Lower leg skin (tissue), 4 donors: ENCODE data around the gene SRD5A3. TPM values are rescaled to one million over a fixed set of nuclear protein-coding genes. Genes with fewer than 3 reads are reported as not detected.
"Not testable (repeated sequence)": the region's sequence is repeated elsewhere in the genome, so short reads cannot be mapped to it uniquely, and the experiment has no call there.

Experiments
- DNase-seq, 2 donors: peaks; one replicate each; pipeline ENCODE4 v3.0.0-alpha.2; 2019; ENCODE audit warnings: low spot score in 2 of 2
- H3K4me3 ChIP-seq: fragments of 200-600 bp; sonication (generic); 2 replicates; pipeline ENCODE4 v1.5.1; 2017; ENCODE audit warnings: mild to moderate bottlenecking, low read depth; ENCODE audit not compliant: poor library complexity, severe bottlenecking
- POLR2A ChIP-seq, 2 donors: fragments of 450-650 bp; IDR thresholded peaks; one replicate each; pipeline ENCODE4 v1.6.1; 2016 to 2017; ENCODE audit warnings: antibody characterized with exemption in 2 of 2, mild to moderate bottlenecking in 1 of 2, moderate library complexity in 1 of 2
- WGBS, 2 donors: methylation state at CpG; one replicate each; pipeline ENCODE4 v1.1.5; 2018; 5-methylcytosine and 5-hydroxymethylcytosine counted together
- intact Hi-C: fragments of 100-400 bp; cut with DNase I; formaldehyde crosslinking; loops from one replicate; pipeline ENCODE4 v1.15.0; 2023; ENCODE audit warnings: low total_unique reads
- total RNA-seq, 4 donors: library from RNA; depleted of rRNA; stranded (reverse); fragments of >200 nt; gene quantifications; one replicate each; pipeline ENCODE4 v1.1.0, GENCODE V29; 2016
- TF ChIP-seq, protein P1 (sequence below), 3 donors: fragments of 450-650 bp; IDR thresholded peaks; one replicate each; pipeline ENCODE4 v1.5.1; 2016; ENCODE audit warnings: antibody characterized with exemption in 3 of 3, mild to moderate bottlenecking in 3 of 3, moderate library complexity in 2 of 3

SRD5A3 gene
- total RNA-seq, 4 donors from 2014 or later: 6.9 to 21.7 (median 9.3) TPM

DNA sequence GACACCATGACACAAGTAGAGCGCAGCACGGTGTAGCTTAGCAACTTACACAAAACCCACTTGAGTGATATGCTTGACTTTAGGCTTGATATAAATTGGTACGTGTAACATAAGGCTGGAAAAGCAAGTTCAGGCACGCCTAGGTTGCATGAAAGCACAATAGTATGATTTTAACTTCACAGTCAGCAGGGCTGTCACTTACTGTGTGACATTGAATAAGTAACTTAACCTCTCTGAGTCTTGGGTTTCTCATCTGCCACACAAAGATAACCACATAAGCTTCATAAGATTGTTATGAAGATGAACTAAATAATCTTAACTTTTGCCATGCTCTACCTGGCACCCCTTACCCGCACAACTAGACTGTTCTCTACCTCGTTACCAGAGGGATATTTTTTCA lies 9.5 kb downstream of the SRD5A3 start:
- WGBS, 2 donors: 60 to 66% methylated on average over 6 of the region's 6 CpGs
- H3K4me3 ChIP-seq: no peak overlapping the region
- intact Hi-C loops: loop anchor here (5.0 kb wide), 1 partner anchor 187 kb away; no protein-coding TSS in a partner anchor
- no peak for DNase-seq
- TF ChIP-seq POLR2A (IDR thresholded peaks at IDR 0.05): no peak
- TF ChIP-seq, protein P1, sequence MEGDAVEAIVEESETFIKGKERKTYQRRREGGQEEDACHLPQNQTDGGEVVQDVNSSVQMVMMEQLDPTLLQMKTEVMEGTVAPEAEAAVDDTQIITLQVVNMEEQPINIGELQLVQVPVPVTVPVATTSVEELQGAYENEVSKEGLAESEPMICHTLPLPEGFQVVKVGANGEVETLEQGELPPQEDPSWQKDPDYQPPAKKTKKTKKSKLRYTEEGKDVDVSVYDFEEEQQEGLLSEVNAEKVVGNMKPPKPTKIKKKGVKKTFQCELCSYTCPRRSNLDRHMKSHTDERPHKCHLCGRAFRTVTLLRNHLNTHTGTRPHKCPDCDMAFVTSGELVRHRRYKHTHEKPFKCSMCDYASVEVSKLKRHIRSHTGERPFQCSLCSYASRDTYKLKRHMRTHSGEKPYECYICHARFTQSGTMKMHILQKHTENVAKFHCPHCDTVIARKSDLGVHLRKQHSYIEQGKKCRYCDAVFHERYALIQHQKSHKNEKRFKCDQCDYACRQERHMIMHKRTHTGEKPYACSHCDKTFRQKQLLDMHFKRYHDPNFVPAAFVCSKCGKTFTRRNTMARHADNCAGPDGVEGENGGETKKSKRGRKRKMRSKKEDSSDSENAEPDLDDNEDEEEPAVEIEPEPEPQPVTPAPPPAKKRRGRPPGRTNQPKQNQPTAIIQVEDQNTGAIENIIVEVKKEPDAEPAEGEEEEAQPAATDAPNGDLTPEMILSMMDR (IDR thresholded peaks at IDR 0.05): no peak

DNA sequence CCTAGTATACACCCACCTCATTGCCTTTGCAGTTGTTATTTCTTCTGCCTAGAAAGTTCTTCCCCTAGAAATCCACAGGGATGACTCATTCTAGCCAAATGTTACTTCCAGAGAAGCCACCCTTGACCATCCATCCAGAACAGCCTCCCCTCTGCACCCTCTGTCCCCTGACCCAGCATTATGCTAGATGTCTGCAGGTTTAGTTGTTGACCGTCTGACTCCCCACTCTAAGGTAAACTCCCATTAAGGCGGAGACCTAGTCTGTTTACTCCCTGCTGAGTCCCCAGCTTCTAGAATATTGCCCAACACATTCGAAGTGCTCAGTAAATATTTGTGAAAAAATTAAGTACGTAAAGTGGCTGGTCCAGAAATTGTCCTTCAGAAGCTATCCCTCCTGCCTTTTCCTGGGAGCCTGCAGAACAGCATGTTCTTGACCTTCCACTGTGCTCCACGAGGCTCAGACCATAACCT lies 11.0 kb downstream of the SRD5A3 start:
- WGBS, 2 donors: 46 to 59% methylated on average over 5 of the region's 5 CpGs

DNA sequence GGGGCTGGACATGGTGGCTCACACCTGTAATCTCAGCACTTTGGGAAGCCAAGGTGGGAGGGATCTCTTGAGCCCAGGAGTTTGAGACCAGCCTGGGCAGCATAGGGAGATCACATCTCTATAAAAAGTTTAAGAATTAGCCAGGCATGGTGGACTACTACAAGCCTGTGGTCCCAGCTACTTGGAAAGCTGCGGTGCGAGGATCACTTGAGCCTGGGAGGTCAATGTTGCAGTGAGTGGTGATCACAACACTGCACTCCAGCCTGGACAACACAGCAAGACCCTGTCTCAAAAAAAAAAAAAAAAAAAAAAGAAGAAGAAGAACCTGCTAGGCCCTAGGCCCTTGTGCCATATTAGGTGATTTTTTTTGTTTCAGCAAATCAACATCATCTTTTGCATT lies 12.2 kb downstream of the SRD5A3 start:
- WGBS, 2 donors: 88 to 93% methylated on average over 2 of the region's 2 CpGs

More for the DNA sequence above, 11.0 kb downstream of the SRD5A3 start:
- intact Hi-C loops: loop anchor here (5.0 kb wide), 1 partner anchor 185 kb away; no protein-coding TSS in a partner anchor
- TF ChIP-seq POLR2A (IDR thresholded peaks at IDR 0.05): no peak
- TF ChIP-seq, protein P1 (IDR thresholded peaks at IDR 0.05): no peak
- no peak for DNase-seq
- no peak overlapping the region for H3K4me3 ChIP-seq

DNA sequence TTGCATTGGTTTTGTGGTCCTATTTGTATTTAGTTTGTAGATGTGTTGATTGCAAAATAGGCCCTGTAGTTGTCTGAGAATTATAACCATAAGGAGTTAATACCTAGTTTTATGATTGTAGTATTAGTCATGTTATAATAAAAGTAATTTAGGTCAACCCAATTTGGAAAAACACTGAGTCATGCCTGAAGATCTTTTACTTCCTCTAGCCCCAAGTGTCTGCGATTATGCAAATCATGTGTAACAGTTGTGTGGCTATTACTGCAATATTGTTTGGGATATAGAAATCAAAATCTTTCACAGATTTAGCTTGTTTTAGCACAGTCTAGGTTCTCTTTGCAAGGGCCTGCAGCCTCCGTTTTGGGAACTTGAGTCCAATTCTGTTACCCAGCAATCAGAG lies 12.6 kb downstream of the SRD5A3 start:
- intact Hi-C loops: loop anchor here (5.0 kb wide), 1 partner anchor 184 kb away; no protein-coding TSS in a partner anchor
- DNase-seq: no peak
- TF ChIP-seq POLR2A (IDR thresholded peaks at IDR 0.05): no peak
- TF ChIP-seq, protein P1 (IDR thresholded peaks at IDR 0.05): no peak
- H3K4me3 ChIP-seq: no peak overlapping the region
- 4 to 7% methylated on average over 2 of the region's 2 CpGs for WGBS, 2 donors

More for the DNA sequence above, 12.2 kb downstream of the SRD5A3 start:
- DNase-seq: no peak
- no peak for TF ChIP-seq POLR2A (IDR thresholded peaks at IDR 0.05)
- TF ChIP-seq, protein P1 (IDR thresholded peaks at IDR 0.05): no peak
- no peak overlapping the region for H3K4me3 ChIP-seq
- intact Hi-C loops: loop anchor here (5.0 kb wide), 1 partner anchor 184 kb away; no protein-coding TSS in a partner anchor

DNA sequence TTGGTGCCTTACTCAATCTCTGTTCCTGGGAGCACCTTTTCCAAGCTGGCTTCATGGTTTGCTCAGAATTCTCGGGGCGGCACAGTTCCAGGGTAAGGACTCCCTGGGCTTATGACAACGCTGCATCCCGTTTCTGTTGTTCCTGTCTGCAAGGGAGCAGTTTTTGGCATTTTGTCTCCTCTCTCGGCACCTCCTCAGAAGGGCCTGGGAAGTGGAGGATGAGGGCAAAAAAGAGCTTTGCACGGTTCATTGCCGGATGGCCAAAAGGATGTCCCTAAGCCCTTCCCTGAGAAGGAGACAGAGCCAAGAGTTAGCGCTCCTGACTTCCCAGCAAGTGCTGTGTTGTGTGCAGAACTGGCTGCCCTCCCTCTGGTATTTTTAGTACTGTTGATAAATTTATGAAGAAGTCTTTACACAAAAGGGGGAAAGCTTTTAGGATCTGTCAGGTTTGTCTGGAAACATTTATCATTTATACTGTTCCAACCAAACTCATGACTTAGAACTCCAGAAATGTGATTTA lies 13.4 kb downstream of the SRD5A3 start:
- no peak overlapping the region for H3K4me3 ChIP-seq
- intact Hi-C loops: loop anchor here (5.0 kb wide), 1 partner anchor 183 kb away; no protein-coding TSS in a partner anchor
- DNase-seq: peak in 1 of 2 donors; percentile 40
- WGBS, 2 donors: 34 to 40% methylated on average over 8 of the region's 8 CpGs
- TF ChIP-seq, protein P1 (IDR thresholded peaks at IDR 0.05): no peak
- no peak for TF ChIP-seq POLR2A (IDR thresholded peaks at IDR 0.05)

DNA sequence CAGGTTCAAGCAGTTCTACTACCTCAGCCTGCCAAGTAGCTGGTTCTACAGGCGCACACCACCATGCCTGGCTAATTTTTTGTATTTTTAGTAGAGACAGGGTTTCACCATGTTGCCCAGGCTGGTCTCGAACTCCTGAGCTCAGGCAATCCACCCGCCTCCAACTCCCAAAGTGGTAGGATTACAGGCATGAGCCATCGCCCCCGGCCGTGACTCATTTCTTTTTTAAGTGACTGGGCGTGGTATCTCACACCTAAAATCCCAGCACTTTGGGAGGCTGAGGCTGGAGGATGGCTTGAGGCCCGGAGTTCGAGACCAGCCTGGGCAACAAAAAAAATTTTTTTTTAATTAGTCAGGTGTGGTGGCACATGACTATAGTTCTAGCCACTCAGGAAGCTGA lies 16.9 kb downstream of the SRD5A3 start:
- intact Hi-C loops, H3K4me3 ChIP-seq, DNase-seq: not testable (repeated sequence)
- 88 to 89% methylated on average over 9 of the region's 9 CpGs for WGBS, 2 donors
